ENCODE results near the gene LIPT1. TPM values are rescaled to one million over a fixed set of nuclear protein-coding genes. Genes with fewer than 3 reads are reported as not detected.

Gene LIPT1
- total and polyA plus RNA-seq, 2 of the 4 experiments (the other 2 are of a cell fraction) = 3.2 to 3.5 TPM

GRCh38 chr2:99198103-99198841 is 43.5 kb downstream of the LIPT1 start:
- no peaks in the 10 kb centered on the region for H3K79me1 ChIP-seq (ENCODE audit: low read depth in 1 of 2, low read length in 2 of 2)

More at GRCh38 chr2:99198103-99198841, 43.5 kb downstream of the LIPT1 start:
- POLR2A ChIA-PET (ENCODE audit: unreplicated experiment) = no interaction called here
- H4K91ac ChIP-seq (ENCODE audit: insufficient read depth, low read depth, low read length) = no peak overlapping the region
- no peak overlapping the region for H2BK5ac ChIP-seq (ENCODE audit: low read depth, low read length, poor library complexity, severe bottlenecking)
- H2BK120ac ChIP-seq (ENCODE audit: low read depth, low read length) = no peak overlapping the region
- no peak overlapping the region for H2AK5ac ChIP-seq (ENCODE audit: low read depth, low read length)
- no TSS peak for BruUV-seq (replicated peaks)
- peaks cover 2% of the 10 kb centered on the region; the same call in 1 of the 2 replicates for H3K9me1 ChIP-seq (ENCODE audit: insufficient read depth, low read length)
- no peak overlapping the region for H2AK9ac ChIP-seq (replicated peaks; ENCODE audit: low read depth, low read length, poor library complexity)
- WGBS, 2 experiments (ENCODE audit: extremely low coverage in 2 of 2, insufficient read length in 1 of 2) = 50% methylated on average over 1 of the region's 6 CpGs; no CpG with 5 or more reads in 1 of the 2 experiments
- in situ Hi-C loops (cut with MboI; ENCODE audit: low sequenced_read_pairs) = no loop called here
- no peak for ATAC-seq (ENCODE audit: low read depth)
- H3K56ac ChIP-seq (ENCODE audit: extremely low read depth, insufficient read depth, low read length) = no peak overlapping the region
- no peak for DNase-seq
- H3K4me3 ChIP-seq (ENCODE audit: insufficient read depth, low read depth, low read length) = no peak overlapping the region
- H3K36me3 ChIP-seq (ENCODE audit: control insufficient read depth, insufficient read depth, low read length) = peaks cover 14% of the 10 kb centered on the region
- no peak overlapping the region for H3K4me2 ChIP-seq (ENCODE audit: low read depth, low read length)
- dilution Hi-C loops (cut with HindIII; ENCODE audit: low sequenced_read_pairs, unreplicated experiment) = no loop called here
- H3K23ac ChIP-seq (ENCODE audit: low read depth, low read length) = no peak overlapping the region
- no peaks in the 10 kb centered on the region for H4K20me1 ChIP-seq (ENCODE audit: insufficient read depth, low read length)
- TF ChIP-seq POLR2A (IDR thresholded peaks at IDR 0.05; ENCODE audit: low read depth, low read length) (no peak), CTCF (conservative IDR thresholded peaks at IDR 0.05; ENCODE audit: low read depth, low read length) (no peak)
- intact Hi-C loops (cut with micrococcal nuclease) = no loop called here
- no peak overlapping the region for H3K14ac ChIP-seq (replicated peaks; ENCODE audit: low read depth, low read length)
- H4K8ac ChIP-seq (ENCODE audit: low read depth in 2 of 2, low read length in 2 of 2) = no peak overlapping the region
- no peak overlapping the region for H2BK15ac ChIP-seq (ENCODE audit: low read depth, low read length)
- no peak overlapping the region for H3K4ac ChIP-seq (ENCODE audit: low read depth, low read length)
- H3K4me1 ChIP-seq (ENCODE audit: control insufficient read depth, insufficient read depth, low read length) = no peaks in the 10 kb centered on the region
- no peaks in the 10 kb centered on the region for H3K27me3 ChIP-seq (ENCODE audit: control insufficient read depth, insufficient read depth, low read length)
- no peak overlapping the region for H3K9ac ChIP-seq (ENCODE audit: low read depth, low read length)
- CTCF ChIA-PET = no interaction called here
- H4K5ac ChIP-seq (ENCODE audit: low read depth, low read length) = no peak overlapping the region
- no peak overlapping the region for H2BK20ac ChIP-seq (ENCODE audit: low read depth, low read length)
- H3K18ac ChIP-seq (ENCODE audit: low read depth, low read length) = no peak overlapping the region
- no peak overlapping the region for H2AFZ ChIP-seq (replicated peaks; ENCODE audit: low read length, poor library complexity)
- H3K27ac ChIP-seq (ENCODE audit: insufficient read depth, low read length) = no peak overlapping the region
- no peaks in the 10 kb centered on the region for H3K9me3 ChIP-seq (ENCODE audit: control insufficient read depth, insufficient read depth, low read length)

All from IMR-90 (cell line).